Thyroid gland (tissue), 4 donors: ENCODE measurements around the gene CDH23. TPM values are rescaled to one million over a fixed set of nuclear protein-coding genes. Genes with fewer than 3 reads are reported as not detected.

Experiments used
- DNase-seq, 2 donors: peaks; one replicate each; pipeline ENCODE4 v3.0.0-alpha.2; 2019
- H3K27ac ChIP-seq, 3 donors: fragments of 200-600 bp; sonication (generic); 1 replicate in 2 of 3; 2 replicates in 1 of 3; pipeline ENCODE4 v1.5.1; 2016 to 2019; ENCODE audit warnings: mild to moderate bottlenecking in 1 of 3, moderate library complexity in 1 of 3
- H3K27me3 ChIP-seq: fragments of 200-600 bp; sonication (generic); one replicate; pipeline ENCODE4 v1.5.1; 2019
- H3K36me3 ChIP-seq, 2 donors: fragments of 200-600 bp; sonication (generic); one replicate each; pipeline ENCODE4 v1.5.1; 2016 to 2019
- H3K4me1 ChIP-seq, 2 donors: fragments of 200-600 bp; sonication (generic); one replicate each; pipeline ENCODE4 v1.5.1; 2017 to 2019
- H3K4me3 ChIP-seq, 3 donors: fragments of 200-600 bp; sonication (generic); replicated peaks in 1 of 3; 1 replicate in 2 of 3; 2 replicates in 1 of 3; pipeline ENCODE4 v1.5.1; 2016; ENCODE audit warnings: mild to moderate bottlenecking in 1 of 3
- H3K9me3 ChIP-seq: fragments of 200-600 bp; sonication (generic); one replicate; pipeline ENCODE4 v1.5.1; 2017
- CTCF ChIP-seq, 6 experiments: fragments of 200-600 bp in 3 of 6; fragments of 450-650 bp in 3 of 6; sonication (generic) in 3 of 6; IDR thresholded peaks; one replicate each; pipeline ENCODE4 v1.5.1; 2016 to 2019; ENCODE audit warnings: antibody characterized with exemption in 6 of 6, mild to moderate bottlenecking in 2 of 6, inconsistent platforms in 1 of 6, moderate library complexity in 1 of 6
- WGBS, 2 donors: methylation state at CpG; one replicate each; pipeline ENCODE4 v1.1.5; 2017; 5-methylcytosine and 5-hydroxymethylcytosine counted together
- intact Hi-C: fragments of 100-400 bp; cut with DNase I; formaldehyde crosslinking; loops from one replicate; pipeline ENCODE4 v1.15.1; 2023
- microRNA-seq: library from miRNA; unstranded; fragments of <30 nt; microRNA quantifications from one replicate; pipeline ENCODE4, GENCODE V29; 2016
- small RNA-seq: library from RNA; depleted of rRNA; stranded (forward); fragments of <200 nt; gene quantifications from one replicate; pipeline ENCODE3, GENCODE V24; 2016
- total RNA-seq, 4 donors: library from RNA; depleted of rRNA; stranded (reverse); fragments of >200 nt; gene quantifications; one replicate each; pipeline ENCODE4 v1.2.3, GENCODE V29; 2016

The CDH23 gene
- total RNA-seq, 4 donors from 2014 or later: 3.0 to 4.2 (median 3.9) TPM

- Histone ChIP-seq H3K9me3 (no peaks in the 10 kb centered on the region), H3K4me1 (peaks cover 10 to 26% of the 10 kb centered on the region in 2 donors), H3K27ac (no peak overlapping the region), H3K36me3 (no peaks in the 10 kb centered on the region), H3K27me3 (no peaks in the 10 kb centered on the region), H3K4me3 (no peak overlapping the region)
- intact Hi-C loops: no loop called here
- no peak for TF ChIP-seq CTCF (IDR thresholded peaks at IDR 0.05)
- no peak for DNase-seq
- WGBS, 2 donors: 89 to 90% methylated on average over 5 of the region's 5 CpGs
These were observed 468.2 kb downstream of the CDH23 start for GRCh38 chr10:71864911-71865361.

Small RNA genes within 50 kb of the gene (microRNA-seq; reads per million reads assigned to microRNA genes)
- not detected for gene MIR7152

Small RNA genes within 50 kb of the gene (small RNA-seq; reads per million reads assigned to genes)
- gene MIR7152: not detected
- gene RNU7-38P: not detected

Other genes starting within 250 kb of the CDH23 start
- 1 to 10 TPM; 3.9 to 7.1 (median 5.7) TPM for gene UNC5B, start 184.3 kb upstream of the CDH23 start, total RNA-seq
- 1 to 10 TPM; 5.1 to 8.2 (median 6.7) TPM for gene SLC29A3, start 77.7 kb upstream of the CDH23 start, total RNA-seq